AG09309 (cell line): ENCODE measurements around the gene PJA2.

ENCODE experiments used
- DNase-seq: peaks from one replicate; pipeline ENCODE4 v3.0.0-alpha.2; 2010; ENCODE audit warnings: low read depth
- H3K4me3 ChIP-seq: 2 replicates; pipeline ENCODE4 v1.5.1; 2011; ENCODE audit warnings: mild to moderate bottlenecking, low read depth, low read length, moderate library complexity; ENCODE audit not compliant: control insufficient read depth
- TF ChIP-seq, protein P1 (sequence below): IDR thresholded peaks from 2 replicates; pipeline ENCODE4 v1.5.1; 2011; ENCODE audit warnings: mild to moderate bottlenecking, low read depth, low read length, inconsistent platforms; ENCODE audit not compliant: insufficient read depth, control insufficient read depth; ENCODE audit errors: missing control alignments

PJA2 gene

DNA sequence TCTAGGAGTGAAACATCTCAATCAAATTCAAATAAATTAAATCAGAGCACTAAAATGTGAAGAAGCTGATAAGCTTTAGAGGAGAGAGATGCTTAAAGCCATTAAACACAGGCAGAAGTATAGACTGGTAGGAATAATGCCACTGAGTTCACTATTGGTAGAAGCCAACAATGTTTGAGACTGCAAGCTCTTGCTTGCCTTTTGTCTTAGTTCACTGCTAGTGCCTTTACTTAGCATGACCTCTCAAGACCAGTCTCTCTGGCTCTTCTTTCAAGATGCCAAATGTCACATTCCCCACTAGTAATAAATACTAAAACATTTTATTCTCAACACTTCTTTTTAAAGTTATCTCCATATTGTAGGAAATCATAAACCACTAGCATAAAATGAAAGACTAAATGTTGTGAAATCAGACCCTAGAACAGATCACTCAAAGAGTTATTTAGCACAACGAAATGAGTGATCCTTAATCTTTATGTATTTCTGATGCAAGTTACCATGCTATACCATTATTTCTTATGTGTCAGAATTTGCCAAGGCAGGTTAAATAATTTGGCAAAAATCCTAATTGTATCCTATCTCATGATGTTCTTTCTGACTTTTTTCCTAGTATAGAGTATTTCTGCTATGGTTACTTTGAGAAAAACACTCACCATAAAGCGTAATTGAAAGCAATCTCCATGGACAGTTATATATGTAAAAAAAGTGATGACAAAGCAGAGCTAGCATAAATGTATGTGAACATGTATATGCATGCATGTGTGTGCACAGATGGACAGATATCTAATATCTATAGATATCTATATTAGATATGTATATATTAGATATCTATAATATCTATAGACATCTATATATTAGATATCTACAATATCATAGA is 57.5 kb downstream of the PJA2 start:
- H3K4me3 ChIP-seq, result no peak overlapping the region
- DNase-seq, result no peak
- TF ChIP-seq, protein P1, sequence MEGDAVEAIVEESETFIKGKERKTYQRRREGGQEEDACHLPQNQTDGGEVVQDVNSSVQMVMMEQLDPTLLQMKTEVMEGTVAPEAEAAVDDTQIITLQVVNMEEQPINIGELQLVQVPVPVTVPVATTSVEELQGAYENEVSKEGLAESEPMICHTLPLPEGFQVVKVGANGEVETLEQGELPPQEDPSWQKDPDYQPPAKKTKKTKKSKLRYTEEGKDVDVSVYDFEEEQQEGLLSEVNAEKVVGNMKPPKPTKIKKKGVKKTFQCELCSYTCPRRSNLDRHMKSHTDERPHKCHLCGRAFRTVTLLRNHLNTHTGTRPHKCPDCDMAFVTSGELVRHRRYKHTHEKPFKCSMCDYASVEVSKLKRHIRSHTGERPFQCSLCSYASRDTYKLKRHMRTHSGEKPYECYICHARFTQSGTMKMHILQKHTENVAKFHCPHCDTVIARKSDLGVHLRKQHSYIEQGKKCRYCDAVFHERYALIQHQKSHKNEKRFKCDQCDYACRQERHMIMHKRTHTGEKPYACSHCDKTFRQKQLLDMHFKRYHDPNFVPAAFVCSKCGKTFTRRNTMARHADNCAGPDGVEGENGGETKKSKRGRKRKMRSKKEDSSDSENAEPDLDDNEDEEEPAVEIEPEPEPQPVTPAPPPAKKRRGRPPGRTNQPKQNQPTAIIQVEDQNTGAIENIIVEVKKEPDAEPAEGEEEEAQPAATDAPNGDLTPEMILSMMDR, result no peak

GRCh38 chr5:109350537-109351270 is 59.1 kb downstream of the PJA2 start:
- TF ChIP-seq, protein P1, result no peak
- no peak for DNase-seq

GRCh38 chr5:109349388-109349787 is 60.4 kb downstream of the PJA2 start:
- TF ChIP-seq, protein P1, result no peak
- H3K4me3 ChIP-seq, result no peak overlapping the region
- DNase-seq, result no peak

More at GRCh38 chr5:109350537-109351270, 59.1 kb downstream of the PJA2 start:
- no peak overlapping the region for H3K4me3 ChIP-seq

DNA sequence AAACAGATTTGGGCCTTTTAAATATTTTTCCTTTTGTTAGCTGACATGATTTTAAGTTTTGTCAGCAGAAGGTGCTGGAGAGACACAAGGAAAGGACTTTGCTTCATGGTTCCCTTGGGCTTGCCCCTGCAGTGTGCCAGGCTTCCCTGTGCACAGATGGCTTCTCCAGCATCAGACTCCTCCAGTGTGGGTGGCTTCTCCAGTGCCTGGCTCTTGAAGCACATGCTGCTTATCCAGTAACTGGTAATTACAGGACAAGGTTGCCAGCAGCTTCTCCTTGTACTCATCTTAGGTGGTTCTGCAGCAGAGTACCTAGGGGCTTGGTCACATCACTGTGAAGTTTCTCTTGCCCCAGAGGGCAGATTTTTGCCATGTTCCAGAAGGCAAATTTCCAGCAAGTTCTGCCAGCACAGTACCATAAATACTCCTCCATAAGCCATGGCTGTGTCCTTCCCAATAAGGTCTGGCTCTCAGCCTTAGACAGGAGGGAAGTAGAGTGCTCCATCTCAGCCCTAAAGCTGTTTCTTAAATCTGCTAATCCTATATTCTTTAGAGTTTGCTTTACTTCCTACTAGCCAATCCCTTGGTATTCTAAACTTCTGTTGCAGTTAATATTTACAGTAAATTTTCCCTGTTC is 62.4 kb downstream of the PJA2 start:
- no peak for DNase-seq
- no peak overlapping the region for H3K4me3 ChIP-seq
- TF ChIP-seq, protein P1, result no peak

GRCh38 chr5:109345699-109346098 is 64.1 kb downstream of the PJA2 start:
- no peak overlapping the region for H3K4me3 ChIP-seq
- TF ChIP-seq, protein P1, result no peak
- no peak for DNase-seq

GRCh38 chr5:109340351-109340750 is 69.4 kb downstream of the PJA2 start:
- TF ChIP-seq, protein P1, result no peak
- H3K4me3 ChIP-seq, result no peak overlapping the region
- DNase-seq, result no peak
